ENCODE data around the gene KCND3.
A peak's percentile ranks its signal among the peaks of the same experiment; 100 is the strongest.
"Not testable (repeated sequence)": the region's sequence is repeated elsewhere in the genome, so short reads cannot be mapped to it uniquely, and the experiment has no call there.

Gene KCND3

DNA sequence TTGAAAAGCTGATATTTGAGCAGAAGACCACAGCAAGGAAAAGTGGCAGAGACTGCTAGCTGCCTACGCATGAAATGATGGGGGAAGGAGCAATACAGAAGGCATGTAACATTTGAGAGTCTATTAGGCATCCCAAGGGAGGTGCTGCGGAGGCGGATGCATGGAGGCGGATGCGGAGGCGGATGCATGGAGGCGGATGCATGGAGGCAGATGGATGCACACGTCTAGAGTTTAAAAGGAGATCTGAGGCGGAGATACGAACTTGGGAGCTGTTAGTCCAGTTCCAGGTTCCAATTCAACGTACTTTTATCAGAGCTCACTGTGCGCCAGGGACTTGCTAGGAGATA, 234.5 kb downstream of the KCND3 start:
- H3K4me1 Mint-ChIP-seq: peaks cover 27% of the 10 kb centered on the region
- ATAC-seq (replicated peaks; ENCODE audit: extremely low read depth, poor library complexity, severe bottlenecking): peak; percentile 0
- H3K4me3 Mint-ChIP-seq: peak overlapping the region; percentile 87
- no peaks in the 10 kb centered on the region for H3K27me3 Mint-ChIP-seq
- peaks cover 30% of the 10 kb centered on the region for H3K36me3 Mint-ChIP-seq (ENCODE audit: insufficient read depth)
- no peaks in the 10 kb centered on the region for H3K9me3 Mint-ChIP-seq
- peak overlapping the region; percentile 97 for H3K27ac Mint-ChIP-seq (ENCODE audit: low read depth)
- DNase-seq (ENCODE audit: low spot score in 2 of 2): no peak

DNA sequence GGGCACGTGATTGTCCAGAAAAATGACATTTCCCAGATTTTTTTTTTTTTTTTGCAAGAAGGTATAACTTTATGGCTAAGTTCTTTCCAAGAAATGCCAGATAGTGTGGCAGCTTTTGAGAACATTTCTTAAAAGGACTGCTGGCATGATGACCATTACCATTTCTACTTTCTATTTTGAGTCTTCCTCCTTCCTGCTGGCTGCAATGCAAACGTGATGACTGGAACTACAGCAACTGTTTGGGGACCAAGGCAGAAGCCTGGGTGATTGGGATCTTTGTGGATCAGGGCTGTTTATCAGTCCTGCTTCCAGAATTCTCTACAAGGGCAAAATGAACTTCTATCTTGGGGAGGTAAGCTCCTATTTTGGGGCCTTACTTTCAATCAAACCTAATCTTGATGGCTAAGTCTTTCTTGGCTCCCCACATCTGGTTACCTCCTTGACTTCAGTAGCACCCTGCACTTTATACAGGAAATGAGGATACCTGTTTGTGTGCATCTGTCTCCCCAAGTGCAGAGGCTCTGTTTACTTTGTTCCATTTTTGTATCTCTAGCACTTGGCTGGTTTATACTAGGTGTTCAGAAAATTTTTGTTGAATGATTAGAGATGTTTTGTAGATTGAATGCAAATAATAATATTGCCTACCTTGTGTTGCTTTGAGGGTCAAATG, 237.4 kb downstream of the KCND3 start:
- ATAC-seq (replicated peaks; ENCODE audit: extremely low read depth, poor library complexity, severe bottlenecking): no peak
- Mint-ChIP-seq H3K9me3 (no peaks in the 10 kb centered on the region), H3K36me3 (ENCODE audit: insufficient read depth) (peaks cover 14% of the 10 kb centered on the region), H3K27me3 (no peaks in the 10 kb centered on the region), H3K4me1 (peaks cover 27% of the 10 kb centered on the region), H3K4me3 (no peak overlapping the region), H3K27ac (ENCODE audit: low read depth) (no peak overlapping the region)
- DNase-seq (ENCODE audit: low spot score in 2 of 2): no peak

DNA sequence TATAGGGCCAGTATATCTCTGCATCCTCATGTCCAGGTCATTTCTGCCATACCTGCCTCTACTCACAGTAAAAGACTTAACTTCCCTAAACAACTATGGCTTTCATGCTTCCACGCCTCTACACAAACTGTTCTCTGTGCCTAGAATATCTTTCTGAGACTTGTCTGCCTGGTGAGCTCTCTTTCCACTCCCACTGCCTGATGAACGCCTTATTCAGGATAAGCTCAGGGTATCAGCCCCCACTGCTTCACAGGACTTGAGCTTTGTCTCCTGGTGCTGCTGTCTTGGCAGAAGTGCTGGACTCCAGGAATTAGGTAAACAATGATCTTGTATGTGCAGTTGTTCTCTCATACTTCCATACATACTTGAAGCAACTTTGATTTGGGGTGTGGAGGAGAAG, 238.6 kb downstream of the KCND3 start:
- ATAC-seq (replicated peaks; ENCODE audit: extremely low read depth, poor library complexity, severe bottlenecking) (no peak), DNase-seq (ENCODE audit: low spot score in 2 of 2) (no peak)
- H3K4me1 Mint-ChIP-seq: peaks cover 19% of the 10 kb centered on the region
- H3K9me3 Mint-ChIP-seq: no peaks in the 10 kb centered on the region
- H3K27me3 Mint-ChIP-seq: no peaks in the 10 kb centered on the region
- no peak overlapping the region for H3K4me3 Mint-ChIP-seq
- H3K27ac Mint-ChIP-seq (ENCODE audit: low read depth): no peak overlapping the region
- peaks cover 10% of the 10 kb centered on the region for H3K36me3 Mint-ChIP-seq (ENCODE audit: insufficient read depth)

DNA sequence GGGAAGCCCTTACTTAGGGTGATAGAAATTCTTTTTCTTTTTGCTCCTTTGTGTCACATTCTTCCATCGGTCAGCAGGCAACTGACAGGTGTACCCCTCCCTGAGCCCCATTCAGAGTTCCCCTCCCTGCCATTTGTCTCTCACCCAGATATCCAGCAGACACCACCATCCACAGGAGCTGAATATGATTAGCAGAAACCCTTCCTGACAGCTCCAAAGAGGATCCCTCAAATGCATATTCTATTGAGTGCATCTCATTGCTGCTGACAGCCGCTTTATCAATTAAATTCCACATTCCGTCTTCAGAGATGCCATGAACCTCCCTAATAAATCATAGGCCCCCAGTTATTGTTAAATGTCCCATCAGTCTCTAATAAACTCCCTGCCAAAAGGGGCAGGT, 239.8 kb downstream of the KCND3 start:
- Mint-ChIP-seq H3K4me1 (peaks cover 11% of the 10 kb centered on the region), H3K9me3 (no peaks in the 10 kb centered on the region), H3K4me3 (no peak overlapping the region), H3K36me3 (ENCODE audit: insufficient read depth) (no peaks in the 10 kb centered on the region), H3K27me3 (no peaks in the 10 kb centered on the region), H3K27ac (ENCODE audit: low read depth) (no peak overlapping the region)
- ATAC-seq (replicated peaks; ENCODE audit: extremely low read depth, poor library complexity, severe bottlenecking) (no peak), DNase-seq (ENCODE audit: low spot score in 2 of 2) (no peak)

DNA sequence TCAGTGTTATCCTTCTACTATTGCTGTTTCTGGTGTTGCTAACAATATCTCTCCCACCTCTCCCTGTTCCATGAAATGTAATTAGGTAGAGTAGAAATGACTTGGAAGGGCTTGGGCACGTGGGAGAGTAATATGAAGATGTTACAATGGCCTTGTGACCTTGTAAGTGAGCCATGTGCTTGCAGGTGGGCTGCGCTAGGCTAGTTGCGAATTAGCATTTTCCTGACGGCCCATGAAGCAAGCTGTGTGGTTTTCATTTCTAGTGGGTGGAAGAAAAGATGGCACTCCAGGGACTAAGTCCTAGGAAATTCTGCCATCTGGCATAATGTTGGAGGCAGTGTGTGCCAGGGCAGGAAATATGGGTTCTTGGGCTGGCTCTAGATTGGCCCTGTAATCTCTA, 241.5 kb downstream of the KCND3 start:
- Mint-ChIP-seq H3K27me3 (no peaks in the 10 kb centered on the region), H3K9me3 (no peaks in the 10 kb centered on the region), H3K4me3 (no peak overlapping the region), H3K36me3 (ENCODE audit: insufficient read depth) (no peaks in the 10 kb centered on the region), H3K27ac (ENCODE audit: low read depth) (no peak overlapping the region), H3K4me1 (peaks cover 9% of the 10 kb centered on the region)
- ATAC-seq (replicated peaks; ENCODE audit: extremely low read depth, poor library complexity, severe bottlenecking) (no peak), DNase-seq (ENCODE audit: low spot score in 2 of 2) (no peak)

DNA sequence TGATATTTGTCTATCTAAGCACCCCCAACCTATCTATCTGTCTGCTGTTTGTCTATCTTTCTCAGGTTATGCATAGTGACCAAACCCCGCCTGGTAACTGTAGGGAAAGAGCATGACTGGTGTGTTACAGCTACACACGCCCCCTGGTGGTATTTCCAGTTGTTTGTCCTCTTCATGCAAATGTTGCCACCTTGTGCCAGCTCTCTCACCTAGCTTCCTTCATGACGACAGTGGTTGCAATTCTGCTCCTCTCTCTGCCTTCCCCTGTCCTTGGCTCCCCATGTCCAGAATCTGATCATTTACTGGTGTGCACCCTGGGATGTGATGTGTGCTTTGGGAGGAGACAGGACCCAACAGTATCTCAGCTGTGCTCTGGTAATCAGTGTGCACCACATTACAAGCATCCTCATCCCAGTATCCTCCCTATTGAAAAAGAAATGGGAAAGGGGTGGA, 242.2 kb downstream of the KCND3 start:
- ATAC-seq (replicated peaks; ENCODE audit: extremely low read depth, poor library complexity, severe bottlenecking) (no peak), DNase-seq (ENCODE audit: low spot score in 2 of 2) (no peak)
- Mint-ChIP-seq H3K4me1 (peaks cover 9% of the 10 kb centered on the region), H3K4me3 (no peak overlapping the region), H3K9me3 (no peaks in the 10 kb centered on the region), H3K36me3 (ENCODE audit: insufficient read depth) (no peaks in the 10 kb centered on the region), H3K27ac (ENCODE audit: low read depth) (no peak overlapping the region), H3K27me3 (no peaks in the 10 kb centered on the region)

DNA sequence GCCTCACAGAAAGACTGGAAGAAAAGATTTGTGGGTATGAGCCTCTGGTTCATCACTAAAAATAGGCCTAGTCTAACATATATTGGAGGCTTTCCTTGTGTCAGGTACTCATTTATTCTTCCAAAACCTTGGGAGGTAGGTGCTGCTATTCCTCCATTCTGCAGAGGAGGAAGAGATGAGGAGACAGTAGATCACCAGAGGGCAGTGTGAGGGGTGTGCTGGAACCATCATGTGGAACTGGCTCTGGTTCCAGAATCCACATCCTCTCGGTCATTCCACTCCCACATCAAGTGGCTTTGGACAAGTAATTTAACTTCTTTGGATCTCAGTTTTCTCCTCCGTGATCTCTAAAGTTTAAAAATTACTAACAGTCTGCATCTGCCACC, 242.9 kb downstream of the KCND3 start:
- ATAC-seq (replicated peaks; ENCODE audit: extremely low read depth, poor library complexity, severe bottlenecking): no peak
- H3K36me3 Mint-ChIP-seq (ENCODE audit: insufficient read depth): no peaks in the 10 kb centered on the region
- H3K27me3 Mint-ChIP-seq: no peaks in the 10 kb centered on the region

DNA sequence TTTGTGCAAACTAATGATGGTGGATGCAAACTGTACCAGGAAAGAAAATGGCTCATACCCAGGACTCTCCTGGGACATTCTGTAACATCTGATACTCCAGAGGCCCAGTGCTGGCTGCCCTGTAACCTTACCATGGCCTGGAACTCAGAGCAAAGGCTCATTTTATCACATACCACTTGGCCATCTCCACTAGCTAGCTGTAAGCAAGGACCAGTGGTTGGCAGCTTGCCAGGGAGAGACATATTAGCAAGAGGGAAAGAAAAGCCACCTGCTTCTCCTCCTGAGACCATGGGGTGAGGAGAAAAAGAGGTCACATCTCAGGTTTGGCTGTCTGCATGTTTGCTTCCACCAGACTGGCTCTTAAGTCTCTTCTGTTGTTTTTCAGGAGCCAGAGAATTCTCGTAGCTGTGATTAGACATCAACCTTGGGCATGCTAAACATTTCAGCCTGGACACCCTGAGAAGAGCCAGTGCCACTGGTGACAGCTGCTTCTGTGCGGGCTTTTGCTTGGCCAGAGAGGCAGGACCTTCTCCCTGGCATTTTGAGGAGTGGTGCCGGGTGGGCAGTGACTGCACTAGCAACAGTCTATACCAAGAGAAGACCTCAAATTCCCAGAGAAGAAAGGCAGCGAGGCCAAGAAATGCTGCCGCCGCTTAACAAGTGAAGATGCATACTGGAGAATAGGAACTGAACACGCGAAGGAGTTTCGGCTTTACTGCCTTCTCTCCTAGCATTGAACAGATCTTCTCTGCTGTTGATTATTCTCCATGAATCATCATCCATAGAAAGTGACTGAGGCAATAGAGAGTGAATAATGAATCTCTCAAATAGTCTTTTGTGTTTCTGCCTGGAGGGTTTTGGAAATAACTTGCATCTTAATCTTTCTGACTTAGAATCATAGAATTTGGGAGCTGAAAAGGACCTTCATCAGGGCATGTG, 243.5 kb downstream of the KCND3 start:
- no peaks in the 10 kb centered on the region for H3K9me3 Mint-ChIP-seq
- ATAC-seq (replicated peaks; ENCODE audit: extremely low read depth, poor library complexity, severe bottlenecking) (no peak), DNase-seq (ENCODE audit: low spot score in 2 of 2) (no peak)
- H3K4me3 Mint-ChIP-seq: no peak overlapping the region
- H3K27ac Mint-ChIP-seq (ENCODE audit: low read depth): no peak overlapping the region
- no peaks in the 10 kb centered on the region for H3K36me3 Mint-ChIP-seq (ENCODE audit: insufficient read depth)
- peaks cover 10% of the 10 kb centered on the region for H3K4me1 Mint-ChIP-seq
- peaks cover 5% of the 10 kb centered on the region for H3K27me3 Mint-ChIP-seq

More for the DNA sequence above, 242.9 kb downstream of the KCND3 start:
- DNase-seq (ENCODE audit: low spot score in 2 of 2): no peak
- Mint-ChIP-seq H3K4me3 (no peak overlapping the region), H3K27ac (ENCODE audit: low read depth) (no peak overlapping the region), H3K9me3 (no peaks in the 10 kb centered on the region), H3K4me1 (peaks cover 9% of the 10 kb centered on the region)

DNA sequence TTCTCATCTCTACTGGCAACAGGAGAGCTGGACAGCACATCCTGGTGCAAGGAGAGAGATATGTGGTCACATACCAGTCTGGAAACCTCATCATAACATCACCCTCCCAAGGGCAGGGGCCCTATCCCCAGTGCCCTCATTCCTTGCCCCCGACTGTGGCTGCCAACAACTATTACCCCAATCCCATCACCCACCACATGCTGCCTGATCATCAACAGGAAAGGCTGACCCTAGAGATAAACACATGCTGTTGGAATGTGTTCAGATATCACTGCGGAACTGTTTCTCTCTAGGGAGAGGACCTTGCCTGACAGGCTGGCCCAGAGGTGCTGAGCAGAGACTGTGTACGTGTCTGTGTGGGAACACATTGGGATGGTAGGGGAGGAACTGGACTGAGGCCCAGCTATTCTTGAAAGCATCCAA, 245.8 kb downstream of the KCND3 start:
- Mint-ChIP-seq H3K27ac (ENCODE audit: low read depth) (no peak overlapping the region), H3K4me3 (no peak overlapping the region), H3K27me3 (peaks cover 26% of the 10 kb centered on the region), H3K4me1 (peaks cover 26% of the 10 kb centered on the region), H3K9me3 (no peaks in the 10 kb centered on the region), H3K36me3 (ENCODE audit: insufficient read depth) (no peaks in the 10 kb centered on the region)
- DNase-seq (ENCODE audit: low spot score in 2 of 2) (no peak), ATAC-seq (replicated peaks; ENCODE audit: extremely low read depth, poor library complexity, severe bottlenecking) (no peak)

DNA sequence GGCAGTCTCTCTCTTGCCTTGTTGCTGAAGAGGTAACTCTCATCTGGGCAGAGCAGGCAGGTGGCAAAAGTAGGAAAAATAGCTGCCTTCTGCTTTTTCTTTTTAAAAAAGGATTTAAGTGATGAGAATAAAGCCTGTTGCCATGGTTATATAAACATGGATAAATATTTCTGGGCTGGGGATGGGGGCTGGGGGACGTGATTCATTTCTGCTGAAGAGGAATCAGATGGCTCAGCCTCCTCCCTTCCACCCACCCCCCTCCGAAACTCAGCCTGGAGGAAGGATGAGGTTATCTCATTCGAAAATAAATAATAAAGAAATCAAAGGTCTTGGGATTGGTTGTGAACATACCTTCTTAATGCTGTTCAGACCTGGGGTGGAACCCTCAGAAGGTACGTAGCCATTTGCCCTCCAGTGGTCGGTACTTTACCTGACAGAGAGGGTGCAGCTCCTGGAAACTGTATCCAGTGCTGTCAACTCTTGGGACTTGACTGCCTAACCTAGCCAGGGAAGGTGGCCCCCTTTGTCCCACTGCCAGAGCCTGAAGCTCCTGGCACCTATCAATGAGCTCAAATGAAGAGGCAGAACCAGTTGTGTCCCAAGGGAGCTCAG, 246.4 kb downstream of the KCND3 start:
- no peaks in the 10 kb centered on the region for H3K9me3 Mint-ChIP-seq
- no peaks in the 10 kb centered on the region for H3K36me3 Mint-ChIP-seq (ENCODE audit: insufficient read depth)

DNA sequence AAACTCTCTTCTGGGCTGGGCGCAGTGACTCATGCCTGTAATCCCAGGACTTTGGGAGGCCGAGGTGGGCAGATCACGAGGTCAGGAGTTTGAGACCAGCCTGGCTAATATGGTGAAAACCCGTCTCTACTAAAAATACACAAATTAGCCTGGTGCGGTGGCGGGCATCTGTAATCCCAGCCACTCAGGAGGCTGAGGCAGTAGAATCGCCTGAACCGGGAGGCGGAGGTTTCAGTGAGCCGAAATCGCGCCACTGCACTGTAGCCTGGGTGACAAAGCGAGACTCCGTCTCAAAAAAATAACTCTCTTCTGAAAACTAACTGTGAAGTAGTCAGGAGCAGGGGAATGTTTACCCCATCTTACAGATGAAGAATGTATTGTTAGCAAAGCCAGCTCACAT, 247.2 kb downstream of the KCND3 start:
- not testable (repeated sequence) for H3K9me3 Mint-ChIP-seq; ATAC-seq (replicated peaks; ENCODE audit: extremely low read depth, poor library complexity, severe bottlenecking); H3K36me3 Mint-ChIP-seq (ENCODE audit: insufficient read depth); H3K4me3 Mint-ChIP-seq; H3K27ac Mint-ChIP-seq (ENCODE audit: low read depth); DNase-seq (ENCODE audit: low spot score in 2 of 2)
- H3K27me3 Mint-ChIP-seq: peaks cover 40% of the 10 kb centered on the region
- H3K4me1 Mint-ChIP-seq: peaks cover 32% of the 10 kb centered on the region

More for the DNA sequence above, 246.4 kb downstream of the KCND3 start:
- peaks cover 32% of the 10 kb centered on the region for H3K27me3 Mint-ChIP-seq
- H3K27ac Mint-ChIP-seq (ENCODE audit: low read depth): no peak overlapping the region
- no peak for DNase-seq (ENCODE audit: low spot score in 2 of 2)
- H3K4me1 Mint-ChIP-seq: peaks cover 31% of the 10 kb centered on the region
- no peak overlapping the region for H3K4me3 Mint-ChIP-seq
- ATAC-seq (replicated peaks; ENCODE audit: extremely low read depth, poor library complexity, severe bottlenecking): no peak

DNA sequence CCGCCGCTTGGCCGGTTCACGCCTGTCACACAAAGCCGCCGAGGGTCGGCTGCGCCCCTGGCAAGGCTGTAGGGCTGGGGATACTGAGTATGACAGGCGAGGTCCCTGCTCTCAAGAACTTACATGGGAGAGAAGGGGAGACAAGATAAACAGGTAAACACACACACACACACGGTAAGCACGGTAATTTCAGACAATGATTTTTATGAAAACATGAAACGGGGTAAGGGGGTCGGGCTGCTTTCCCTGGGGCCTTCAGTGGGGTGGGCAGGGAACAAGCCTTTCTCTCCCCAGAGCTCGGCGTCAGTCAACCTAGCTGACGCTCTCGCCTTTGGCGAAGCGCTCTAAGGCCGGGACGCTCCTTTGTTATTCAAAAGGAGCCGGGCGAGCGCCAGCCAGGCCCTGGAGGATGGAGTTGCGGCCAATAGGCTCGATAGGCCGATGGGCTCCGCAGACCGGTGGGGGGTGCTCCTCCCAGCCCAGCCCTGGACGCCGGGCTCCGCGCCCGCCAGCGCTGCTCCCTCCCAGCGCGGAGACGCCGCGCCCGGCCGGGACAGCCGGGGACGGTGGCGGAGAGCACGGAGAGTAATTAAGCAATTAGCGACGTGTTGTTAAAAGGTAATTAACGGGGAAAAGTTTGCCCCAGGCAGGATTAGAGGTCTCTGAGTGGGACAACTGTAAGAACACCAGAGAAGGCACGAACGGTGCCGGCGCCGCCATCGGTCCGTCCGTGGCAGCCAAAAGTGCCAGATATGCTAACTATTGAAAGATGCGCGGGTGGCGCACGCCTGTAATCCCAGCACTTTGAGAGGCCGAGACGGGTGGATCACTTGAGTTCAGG, 249.3 kb downstream of the KCND3 start:
- H3K36me3 Mint-ChIP-seq (ENCODE audit: insufficient read depth): no peaks in the 10 kb centered on the region
- H3K27me3 Mint-ChIP-seq: peaks cover 43% of the 10 kb centered on the region
- ATAC-seq (replicated peaks; ENCODE audit: extremely low read depth, poor library complexity, severe bottlenecking) (peak; percentile 27), DNase-seq (ENCODE audit: low spot score in 2 of 2) (no peak)
- no peaks in the 10 kb centered on the region for H3K9me3 Mint-ChIP-seq
- peaks cover 30% of the 10 kb centered on the region for H3K4me1 Mint-ChIP-seq
- H3K27ac Mint-ChIP-seq (ENCODE audit: low read depth): no peak overlapping the region
- H3K4me3 Mint-ChIP-seq: peak overlapping the region; percentile 81
